KMS-11 (cell line): ENCODE data around the gene SIGLEC15.

Source experiments
- H2AFZ ChIP-seq: fragments of 200-600 bp; sonication (generic); 2 replicates; pipeline ENCODE4 v1.6.1; 2016; ENCODE audit warnings: antibody characterized with exemption, mixed run types, low read depth
- H3K27ac ChIP-seq: fragments of 200-600 bp; sonication (generic); 2 replicates; pipeline ENCODE4 v1.6.1; 2016; ENCODE audit warnings: mild to moderate bottlenecking, mixed run types
- H3K27me3 ChIP-seq: fragments of 200-600 bp; sonication (generic); 2 replicates; pipeline ENCODE4 v1.6.1; 2017; ENCODE audit warnings: mild to moderate bottlenecking, low read depth, mixed run types, moderate library complexity; ENCODE audit not compliant: insufficient read depth
- H3K36me3 ChIP-seq: fragments of 200-600 bp; sonication (generic); 2 replicates; pipeline ENCODE4 v1.6.1; 2017; ENCODE audit warnings: mild to moderate bottlenecking, mixed run types; ENCODE audit not compliant: insufficient read depth
- H3K4me1 ChIP-seq: fragments of 200-600 bp; sonication (generic); 2 replicates; pipeline ENCODE4 v1.6.1; 2016; ENCODE audit warnings: mild to moderate bottlenecking, low read depth, mixed run types; ENCODE audit not compliant: poor library complexity, severe bottlenecking
- H3K4me2 ChIP-seq: fragments of 200-600 bp; sonication (generic); 2 replicates; pipeline ENCODE4 v1.7.0; 2016; ENCODE audit warnings: mild to moderate bottlenecking, mixed run types
- H3K4me3 ChIP-seq: fragments of 200-600 bp; sonication (generic); IDR thresholded peaks from 2 replicates; pipeline ENCODE4 v1.6.1; 2017; ENCODE audit warnings: low read depth, low read length, mixed read lengths; ENCODE audit not compliant: insufficient read depth
- H3K79me2 ChIP-seq: fragments of 200-600 bp; sonication (generic); 2 replicates; pipeline ENCODE4 v1.6.1; 2016; ENCODE audit warnings: low read depth, mixed run types; ENCODE audit not compliant: insufficient read depth
- H3K9ac ChIP-seq: fragments of 200-600 bp; sonication (generic); 2 replicates; pipeline ENCODE4 v1.6.1; 2016; ENCODE audit warnings: mild to moderate bottlenecking, mixed run types
- H4K20me1 ChIP-seq: fragments of 200-600 bp; sonication (generic); 2 replicates; pipeline ENCODE4 v1.6.1; 2016; ENCODE audit warnings: mild to moderate bottlenecking, mixed run types; ENCODE audit not compliant: insufficient read depth
- TF ChIP-seq, protein P1 (sequence below): fragments of 200-600 bp; sonication (generic); conservative IDR thresholded peaks from 2 replicates; pipeline ENCODE4 v1.6.1; 2017; ENCODE audit warnings: low read depth, mild to moderate bottlenecking, antibody characterized with exemption, low read length, moderate library complexity, mixed read lengths

Gene SIGLEC15

DNA sequence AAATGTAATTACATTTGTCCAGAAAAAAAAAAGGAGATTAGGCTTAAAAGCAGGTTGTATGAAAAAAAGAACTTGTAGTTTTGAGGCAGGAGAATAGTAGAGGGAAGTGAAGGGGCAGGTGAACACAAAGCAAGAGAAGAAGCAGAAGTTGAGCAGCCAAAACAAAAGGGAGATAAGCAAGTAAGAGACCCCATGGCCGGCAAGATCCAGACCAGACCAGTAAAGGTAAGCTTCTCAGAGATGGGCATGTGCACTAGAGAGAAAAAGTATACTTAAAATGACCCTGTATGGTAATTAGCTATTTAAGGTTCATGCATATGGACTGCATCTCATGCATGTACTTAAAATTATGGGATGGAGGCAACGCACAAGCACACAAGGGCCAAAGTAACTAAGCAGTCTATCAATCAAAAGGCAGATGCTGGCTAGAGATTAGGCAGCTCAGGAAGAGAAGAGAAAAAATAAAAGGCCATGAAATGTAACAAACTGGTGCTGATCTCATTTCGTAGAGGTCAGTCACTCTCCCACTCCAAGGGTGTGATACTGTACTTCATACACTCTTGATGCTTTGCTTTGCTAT, 9.7 kb downstream of the SIGLEC15 start:
- H3K9ac ChIP-seq = no peak overlapping the region
- TF ChIP-seq, protein P1, sequence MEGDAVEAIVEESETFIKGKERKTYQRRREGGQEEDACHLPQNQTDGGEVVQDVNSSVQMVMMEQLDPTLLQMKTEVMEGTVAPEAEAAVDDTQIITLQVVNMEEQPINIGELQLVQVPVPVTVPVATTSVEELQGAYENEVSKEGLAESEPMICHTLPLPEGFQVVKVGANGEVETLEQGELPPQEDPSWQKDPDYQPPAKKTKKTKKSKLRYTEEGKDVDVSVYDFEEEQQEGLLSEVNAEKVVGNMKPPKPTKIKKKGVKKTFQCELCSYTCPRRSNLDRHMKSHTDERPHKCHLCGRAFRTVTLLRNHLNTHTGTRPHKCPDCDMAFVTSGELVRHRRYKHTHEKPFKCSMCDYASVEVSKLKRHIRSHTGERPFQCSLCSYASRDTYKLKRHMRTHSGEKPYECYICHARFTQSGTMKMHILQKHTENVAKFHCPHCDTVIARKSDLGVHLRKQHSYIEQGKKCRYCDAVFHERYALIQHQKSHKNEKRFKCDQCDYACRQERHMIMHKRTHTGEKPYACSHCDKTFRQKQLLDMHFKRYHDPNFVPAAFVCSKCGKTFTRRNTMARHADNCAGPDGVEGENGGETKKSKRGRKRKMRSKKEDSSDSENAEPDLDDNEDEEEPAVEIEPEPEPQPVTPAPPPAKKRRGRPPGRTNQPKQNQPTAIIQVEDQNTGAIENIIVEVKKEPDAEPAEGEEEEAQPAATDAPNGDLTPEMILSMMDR = no peak
- no peaks in the 10 kb centered on the region for H4K20me1 ChIP-seq
- H3K27ac ChIP-seq = no peak overlapping the region
- H3K4me2 ChIP-seq = no peak overlapping the region
- no peak overlapping the region for H3K4me3 ChIP-seq
- H2AFZ ChIP-seq = no peak overlapping the region
- H3K4me1 ChIP-seq = no peaks in the 10 kb centered on the region
- H3K36me3 ChIP-seq = no peaks in the 10 kb centered on the region
- no peaks in the 10 kb centered on the region for H3K79me2 ChIP-seq
- no peaks in the 10 kb centered on the region for H3K27me3 ChIP-seq

DNA sequence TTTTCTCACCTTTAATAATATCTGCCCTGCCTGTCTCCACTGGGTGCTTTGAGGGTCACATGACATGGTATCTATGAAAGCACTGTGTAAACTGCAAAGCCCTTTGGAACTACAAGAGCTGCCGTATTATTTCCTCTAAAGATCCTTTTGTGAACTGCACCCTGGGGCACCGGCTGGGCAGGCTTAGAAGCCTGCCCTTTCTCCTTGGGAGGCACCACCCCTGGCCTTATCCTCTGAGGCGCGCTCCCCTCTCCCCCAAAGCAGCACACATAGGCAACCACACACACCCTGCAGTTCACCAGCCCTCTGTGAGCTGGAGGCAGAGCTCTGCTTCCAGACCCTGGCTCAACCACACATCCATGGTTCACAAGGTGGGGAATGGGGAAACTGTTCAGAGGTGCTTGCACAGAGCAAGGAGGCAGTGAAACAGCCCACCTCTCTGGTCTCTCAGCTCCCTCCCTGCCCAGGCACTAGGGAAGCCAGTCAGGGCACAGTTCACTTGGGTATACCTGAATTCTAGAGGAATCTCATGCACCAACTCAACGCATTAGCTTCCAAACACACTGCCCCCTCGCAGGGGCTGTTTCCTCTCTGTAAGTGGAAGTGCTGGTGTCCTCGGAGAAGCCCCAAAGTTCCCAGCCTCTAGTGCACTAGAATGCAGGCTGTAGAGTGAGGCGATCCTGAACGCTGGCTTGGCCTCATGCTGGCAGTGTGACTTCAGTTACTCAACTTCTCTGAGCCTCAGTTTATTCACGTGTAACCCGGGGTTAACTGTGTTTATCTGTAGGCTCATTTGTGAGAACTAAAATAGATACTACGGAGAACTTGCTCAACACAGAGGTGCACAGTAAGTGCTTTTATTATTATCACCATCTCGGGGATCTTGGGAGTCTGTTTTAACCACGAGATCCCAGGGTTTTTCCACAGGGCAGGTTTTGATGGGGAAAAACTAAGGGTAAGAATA, 11.0 kb downstream of the SIGLEC15 start:
- Histone ChIP-seq H3K36me3 (no peaks in the 10 kb centered on the region), H4K20me1 (no peaks in the 10 kb centered on the region), H3K9ac (no peak overlapping the region), H3K4me2 (no peak overlapping the region), H3K4me1 (no peaks in the 10 kb centered on the region), H2AFZ (no peak overlapping the region; the same call in 1 of the 2 replicates), H3K27me3 (no peaks in the 10 kb centered on the region), H3K79me2 (no peaks in the 10 kb centered on the region), H3K4me3 (no peak overlapping the region), H3K27ac (no peak overlapping the region)
- TF ChIP-seq, protein P1 = no peak

DNA sequence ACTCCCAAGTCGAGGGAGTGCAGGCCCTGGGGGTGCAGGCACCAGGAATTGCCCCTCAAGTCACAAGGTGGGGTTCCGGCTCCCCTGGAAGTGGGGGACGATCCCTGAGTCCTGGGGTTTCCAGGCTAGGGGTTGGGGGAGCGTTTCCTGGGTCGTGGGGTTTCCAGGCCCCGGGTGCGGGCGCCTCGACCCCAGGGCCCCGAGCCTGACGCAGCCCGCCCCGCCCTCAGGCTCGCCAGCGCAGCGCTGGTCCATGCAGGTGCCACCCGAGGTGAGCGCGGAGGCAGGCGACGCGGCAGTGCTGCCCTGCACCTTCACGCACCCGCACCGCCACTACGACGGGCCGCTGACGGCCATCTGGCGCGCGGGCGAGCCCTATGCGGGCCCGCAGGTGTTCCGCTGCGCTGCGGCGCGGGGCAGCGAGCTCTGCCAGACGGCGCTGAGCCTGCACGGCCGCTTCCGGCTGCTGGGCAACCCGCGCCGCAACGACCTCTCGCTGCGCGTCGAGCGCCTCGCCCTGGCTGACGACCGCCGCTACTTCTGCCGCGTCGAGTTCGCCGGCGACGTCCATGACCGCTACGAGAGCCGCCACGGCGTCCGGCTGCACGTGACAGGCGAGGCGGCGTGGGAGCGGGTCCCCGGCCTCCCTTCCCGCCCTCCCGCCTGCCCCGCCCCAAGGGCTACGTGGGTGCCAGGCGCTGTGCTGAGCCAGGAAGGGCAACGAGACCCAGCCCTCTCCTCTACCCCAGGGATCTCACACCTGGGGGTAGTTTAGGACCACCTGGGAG, 12.0 kb downstream of the SIGLEC15 start:
- peak overlapping the region; percentile 40; the same call in 1 of the 2 replicates for H3K4me2 ChIP-seq

More for the DNA sequence above, 12.0 kb downstream of the SIGLEC15 start:
- Histone ChIP-seq H3K4me3 (no peak overlapping the region), H2AFZ (peak overlapping the region; percentile 45; the same call in 1 of the 2 replicates), H4K20me1 (no peaks in the 10 kb centered on the region), H3K36me3 (no peaks in the 10 kb centered on the region), H3K9ac (no peak overlapping the region), H3K4me1 (no peaks in the 10 kb centered on the region), H3K27ac (no peak overlapping the region), H3K79me2 (no peaks in the 10 kb centered on the region), H3K27me3 (no peaks in the 10 kb centered on the region)
- TF ChIP-seq, protein P1 = no peak
